HG02642 (cell line): ENCODE data around the gene C1QTNF2.

ENCODE experiments used
- ATAC-seq: cut with Tn5 transposase; IDR thresholded peaks from one replicate; pipeline ENCODE4 v1.9.1; 2021; ENCODE audit warnings: mild to moderate bottlenecking; ENCODE audit not compliant: unreplicated experiment, poor library complexity

Gene C1QTNF2

GRCh38 chr5:160310552-160311295, 59.7 kb downstream of the C1QTNF2 start:
- ATAC-seq = no peak

GRCh38 chr5:160310140-160310539, 60.3 kb downstream of the C1QTNF2 start:
- ATAC-seq = no peak

GRCh38 chr5:160306696-160307095, 63.7 kb downstream of the C1QTNF2 start:
- no peak for ATAC-seq

GRCh38 chr5:160305319-160305718, 65.1 kb downstream of the C1QTNF2 start:
- no peak for ATAC-seq

- ATAC-seq = no peak
Observed at GRCh38 chr5:160303690-160304089, 66.7 kb downstream of the C1QTNF2 start.

GRCh38 chr5:160298189-160298588, 72.2 kb downstream of the C1QTNF2 start:
- ATAC-seq = no peak

GRCh38 chr5:160297776-160298175, 72.7 kb downstream of the C1QTNF2 start:
- ATAC-seq = no peak
